Peyer's patch (tissue), 4 donors: ENCODE data around the gene ABL1. TPM values are rescaled to one million over a fixed set of nuclear protein-coding genes. Genes with fewer than 3 reads are reported as not detected.

ENCODE experiments used
- DNase-seq, 3 donors: peaks; one replicate each; pipeline ENCODE4 v3.0.0-alpha.2; 2017 to 2019
- H3K27ac ChIP-seq, 4 donors: fragments of 200-600 bp; sonication (generic); one replicate each; pipeline ENCODE4 v1.5.1; 2016 to 2019
- H3K27me3 ChIP-seq, 2 donors: fragments of 200-600 bp; sonication (generic); one replicate each; pipeline ENCODE4 v1.5.1; 2019
- H3K36me3 ChIP-seq, 3 donors: fragments of 200-600 bp; sonication (generic); one replicate each; pipeline ENCODE4 v1.5.1; 2016 to 2019
- H3K4me1 ChIP-seq, 4 donors: fragments of 200-600 bp; sonication (generic); one replicate each; pipeline ENCODE4 v1.5.1; 2016 to 2019
- H3K4me3 ChIP-seq, 4 donors: fragments of 200-600 bp; sonication (generic); 1 replicate in 3 of 4; 2 replicates in 1 of 4; pipeline ENCODE4 v1.5.1; 2016 to 2019; ENCODE audit warnings: mild to moderate bottlenecking in 1 of 4
- H3K9me3 ChIP-seq, 4 donors: fragments of 200-600 bp; sonication (generic); one replicate each; pipeline ENCODE4 v1.5.1; 2016 to 2019; ENCODE audit warnings: mild to moderate bottlenecking in 1 of 4
- POLR2A ChIP-seq, 2 donors: fragments of 450-650 bp; IDR thresholded peaks; one replicate each; pipeline ENCODE4 v1.5.1; 2017; ENCODE audit warnings: antibody characterized with exemption in 2 of 2, mild to moderate bottlenecking in 2 of 2, moderate library complexity in 2 of 2
- total RNA-seq, 4 donors: library from RNA; depleted of rRNA; stranded (reverse); fragments of >200 nt; gene quantifications; one replicate each; pipeline ENCODE4 v1.1.0, GENCODE V29; 2016
- TF ChIP-seq, protein P1 (sequence below), 6 experiments: fragments of 450-650 bp in 4 of 6; fragments of 200-600 bp in 2 of 6; sonication (generic) in 1 of 6; IDR thresholded peaks; one replicate each; pipeline ENCODE4 v1.5.1; 2017 to 2019; ENCODE audit warnings: antibody characterized with exemption in 6 of 6, mild to moderate bottlenecking in 3 of 6, moderate library complexity in 1 of 6

The ABL1 gene
- total RNA-seq, 4 donors from 2014 or later, result 43.6 to 85.8 (median 67.4) TPM

DNA sequence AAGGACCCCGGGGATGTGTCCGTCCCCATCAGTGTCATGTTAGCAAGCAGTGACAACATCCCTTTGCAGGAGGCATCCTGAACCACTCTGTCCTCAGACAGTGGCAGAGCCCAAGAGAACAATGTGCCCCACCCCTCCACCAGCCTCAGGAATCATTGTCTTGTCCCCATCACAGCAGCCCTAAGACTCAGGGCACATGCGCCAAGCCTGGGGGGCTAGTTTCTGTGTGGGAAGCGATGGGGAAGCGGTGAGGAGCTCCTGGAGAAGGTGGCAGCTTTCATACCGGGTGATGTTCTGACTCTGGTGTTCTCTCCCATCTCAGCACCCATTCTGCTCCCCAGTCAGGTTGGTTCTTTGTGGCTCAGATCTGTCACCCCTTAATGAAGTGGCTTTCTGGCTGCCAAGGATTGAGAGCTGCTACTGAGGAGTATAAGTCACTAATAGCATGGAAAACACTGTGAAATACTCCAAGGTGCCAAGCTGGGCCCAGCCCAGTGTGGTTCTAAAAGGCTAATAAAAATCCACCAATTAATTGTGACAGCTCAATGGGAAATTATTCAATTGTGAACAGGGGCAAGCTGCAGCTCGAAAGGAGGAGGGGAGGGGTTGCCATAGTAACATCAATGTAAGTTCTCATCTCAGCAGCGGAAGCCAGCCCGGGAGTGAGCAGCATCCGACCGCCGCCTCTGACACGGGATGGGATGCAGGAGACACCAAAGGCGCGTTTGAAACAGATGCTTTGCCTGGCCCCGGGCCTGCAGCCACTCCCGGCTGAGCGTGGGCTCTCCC lies 56.8 kb downstream of the ABL1 start:
- Histone ChIP-seq H3K27me3 (no peaks in the 10 kb centered on the region), H3K27ac (no peak overlapping the region), H3K4me3 (no peak overlapping the region), H3K9me3 (no peaks in the 10 kb centered on the region), H3K36me3 (peaks cover 0 to 45% (median 0%) of the 10 kb centered on the region in 3 donors), H3K4me1 (no peaks in the 10 kb centered on the region)
- DNase-seq, result no peak
- no peak for TF ChIP-seq POLR2A (IDR thresholded peaks at IDR 0.05)
- TF ChIP-seq, protein P1, sequence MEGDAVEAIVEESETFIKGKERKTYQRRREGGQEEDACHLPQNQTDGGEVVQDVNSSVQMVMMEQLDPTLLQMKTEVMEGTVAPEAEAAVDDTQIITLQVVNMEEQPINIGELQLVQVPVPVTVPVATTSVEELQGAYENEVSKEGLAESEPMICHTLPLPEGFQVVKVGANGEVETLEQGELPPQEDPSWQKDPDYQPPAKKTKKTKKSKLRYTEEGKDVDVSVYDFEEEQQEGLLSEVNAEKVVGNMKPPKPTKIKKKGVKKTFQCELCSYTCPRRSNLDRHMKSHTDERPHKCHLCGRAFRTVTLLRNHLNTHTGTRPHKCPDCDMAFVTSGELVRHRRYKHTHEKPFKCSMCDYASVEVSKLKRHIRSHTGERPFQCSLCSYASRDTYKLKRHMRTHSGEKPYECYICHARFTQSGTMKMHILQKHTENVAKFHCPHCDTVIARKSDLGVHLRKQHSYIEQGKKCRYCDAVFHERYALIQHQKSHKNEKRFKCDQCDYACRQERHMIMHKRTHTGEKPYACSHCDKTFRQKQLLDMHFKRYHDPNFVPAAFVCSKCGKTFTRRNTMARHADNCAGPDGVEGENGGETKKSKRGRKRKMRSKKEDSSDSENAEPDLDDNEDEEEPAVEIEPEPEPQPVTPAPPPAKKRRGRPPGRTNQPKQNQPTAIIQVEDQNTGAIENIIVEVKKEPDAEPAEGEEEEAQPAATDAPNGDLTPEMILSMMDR (IDR thresholded peaks at IDR 0.05), result no peak

- Histone ChIP-seq H3K9me3 (no peaks in the 10 kb centered on the region), H3K27me3 (no peaks in the 10 kb centered on the region), H3K4me1 (no peaks in the 10 kb centered on the region), H3K36me3 (peaks cover 0 to 37% (median 0%) of the 10 kb centered on the region in 3 donors), H3K27ac (no peak overlapping the region), H3K4me3 (no peak overlapping the region)
- no peak for DNase-seq
- TF ChIP-seq, protein P1 (IDR thresholded peaks at IDR 0.05), result no peak
- TF ChIP-seq POLR2A (IDR thresholded peaks at IDR 0.05), result no peak
These were observed 57.6 kb downstream of the ABL1 start for GRCh38 chr9:130892477-130893304.

DNA sequence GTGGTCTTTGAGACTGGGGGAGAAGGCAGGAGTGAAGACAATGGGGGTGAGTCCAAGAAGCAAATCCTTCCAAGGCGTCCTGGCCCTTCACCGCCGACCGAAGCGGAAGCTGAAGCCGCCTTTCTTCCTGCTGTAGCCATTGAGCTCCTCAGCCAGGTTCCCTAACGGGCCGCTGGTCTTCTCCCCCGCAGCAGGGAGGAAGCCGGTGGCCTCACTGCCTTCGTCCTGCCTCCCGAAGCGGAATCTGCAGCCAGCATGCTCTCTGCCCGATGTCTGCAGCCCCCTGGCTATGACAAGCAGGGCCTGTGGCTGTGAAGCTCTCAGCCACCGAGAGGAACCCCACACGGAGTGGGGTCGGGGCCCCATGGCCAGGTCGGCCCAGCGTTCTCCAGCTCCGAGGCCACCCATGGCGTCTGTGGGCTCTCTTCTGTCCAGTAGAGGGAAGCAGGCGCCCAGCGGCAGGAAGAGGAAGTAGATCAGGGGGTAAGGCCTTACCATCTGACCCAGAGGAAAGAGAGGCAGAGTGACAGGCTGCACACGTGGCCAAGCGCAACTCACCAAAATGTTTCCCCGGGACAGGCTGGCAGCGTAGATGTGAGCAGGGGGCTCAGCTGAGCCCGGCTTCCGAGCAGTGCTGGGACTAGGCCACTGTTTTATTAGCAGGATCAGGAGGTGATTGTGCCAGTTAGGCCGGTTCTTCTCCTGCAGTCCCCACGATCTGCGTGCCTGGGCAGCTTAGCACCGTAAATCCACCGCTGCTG lies 58.5 kb downstream of the ABL1 start:
- no peaks in the 10 kb centered on the region for H3K27me3 ChIP-seq
- no peak overlapping the region for H3K27ac ChIP-seq
- no peaks in the 10 kb centered on the region for H3K9me3 ChIP-seq
- H3K36me3 ChIP-seq, result peaks cover 0 to 29% (median 0%) of the 10 kb centered on the region in 3 donors
- no peak for DNase-seq
- peaks cover 0 to 5% (median 0%) of the 10 kb centered on the region in 4 donors for H3K4me1 ChIP-seq
- no peak for TF ChIP-seq POLR2A (IDR thresholded peaks at IDR 0.05)
- TF ChIP-seq, protein P1 (IDR thresholded peaks at IDR 0.05), result peak in 2 of 6 experiments; percentile 15 to 23
- no peak overlapping the region for H3K4me3 ChIP-seq

- peaks cover 0 to 5% (median 0%) of the 10 kb centered on the region in 4 donors for H3K4me1 ChIP-seq
- no peak for DNase-seq
- H3K27me3 ChIP-seq, result no peaks in the 10 kb centered on the region
- TF ChIP-seq POLR2A (IDR thresholded peaks at IDR 0.05), result no peak
- TF ChIP-seq, protein P1 (IDR thresholded peaks at IDR 0.05), result no peak
- no peaks in the 10 kb centered on the region for H3K9me3 ChIP-seq
- no peak overlapping the region for H3K4me3 ChIP-seq
- H3K36me3 ChIP-seq, result peaks cover 0 to 18% (median 0%) of the 10 kb centered on the region in 3 donors
- H3K27ac ChIP-seq, result no peak overlapping the region
These were observed 59.5 kb downstream of the ABL1 start for GRCh38 chr9:130894546-130894945.

DNA sequence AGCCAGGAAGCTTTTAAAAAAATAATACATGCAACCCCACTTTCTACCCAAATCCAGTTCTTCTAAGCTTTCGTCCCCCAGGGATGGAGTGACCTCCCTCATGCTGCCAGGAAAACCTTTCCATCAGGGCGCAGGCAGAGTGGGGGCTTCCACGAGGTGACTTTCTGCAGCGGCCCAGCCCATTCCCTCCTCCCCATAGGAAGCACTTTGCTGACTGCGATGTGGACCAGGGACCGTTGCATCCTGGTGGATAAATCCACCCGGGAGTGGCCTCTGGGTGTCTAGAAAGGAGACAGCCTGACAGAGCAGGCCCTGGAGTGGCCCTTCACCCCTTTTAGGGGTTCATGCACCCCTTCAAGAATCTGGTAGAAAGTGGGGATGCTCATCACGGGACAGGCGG lies 60.0 kb downstream of the ABL1 start:
- Histone ChIP-seq H3K36me3 (peaks cover 0 to 13% (median 0%) of the 10 kb centered on the region in 3 donors), H3K27me3 (no peaks in the 10 kb centered on the region), H3K27ac (no peak overlapping the region), H3K4me1 (peaks cover 0 to 5% (median 0%) of the 10 kb centered on the region in 4 donors), H3K9me3 (no peaks in the 10 kb centered on the region), H3K4me3 (no peak overlapping the region)
- no peak for DNase-seq
- TF ChIP-seq POLR2A (IDR thresholded peaks at IDR 0.05), result no peak
- TF ChIP-seq, protein P1 (IDR thresholded peaks at IDR 0.05), result no peak
